NCI-H526 (cell line): ENCODE measurements around the gene NELL2.
A peak's percentile ranks its signal among the peaks of the same experiment; 100 is the strongest.
"Not testable (repeated sequence)": the region's sequence is repeated elsewhere in the genome, so short reads cannot be mapped to it uniquely, and the experiment has no call there.

Experiments used
- DNase-seq, 2 experiments: peaks; one replicate each; lab custom pipeline; 2025; lab: John Stamatoyannopoulos, UW

Gene NELL2

GRCh38 chr12:44694017-44694416, 182.1 kb downstream of the NELL2 start:
- no peak for DNase-seq

- DNase-seq, result no peak
These were observed 186.5 kb downstream of the NELL2 start for GRCh38 chr12:44689587-44689986.

- not testable (repeated sequence) for DNase-seq
These were observed 189.2 kb downstream of the NELL2 start for GRCh38 chr12:44686821-44687432.

GRCh38 chr12:44677724-44678123, 198.4 kb downstream of the NELL2 start:
- no peak for DNase-seq

- DNase-seq, result peak in 1 of 2 experiments; percentile 11
These were observed 201.2 kb downstream of the NELL2 start for GRCh38 chr12:44674875-44675274.

- DNase-seq, result no peak
These were observed 202.3 kb downstream of the NELL2 start for GRCh38 chr12:44673811-44674210.

- no peak for DNase-seq
These were observed 204.1 kb downstream of the NELL2 start for GRCh38 chr12:44672042-44672441.

- no peak for DNase-seq
These were observed 207.7 kb downstream of the NELL2 start for GRCh38 chr12:44668443-44668842.

- DNase-seq, result no peak
These were observed 208.7 kb downstream of the NELL2 start for GRCh38 chr12:44667461-44667860.

GRCh38 chr12:44663291-44663690, 212.8 kb downstream of the NELL2 start:
- DNase-seq, result no peak

GRCh38 chr12:44655846-44656245, 220.3 kb downstream of the NELL2 start:
- DNase-seq, result no peak

GRCh38 chr12:44654646-44655639, 221.2 kb downstream of the NELL2 start:
- peak; percentile 43 to 66 for DNase-seq

- DNase-seq, result no peak
These were observed 222.1 kb downstream of the NELL2 start for GRCh38 chr12:44653861-44654527.

GRCh38 chr12:44649693-44650092, 226.4 kb downstream of the NELL2 start:
- no peak for DNase-seq

- DNase-seq, result no peak
These were observed 228.0 kb downstream of the NELL2 start for GRCh38 chr12:44647917-44648690.

GRCh38 chr12:44640427-44641190, 235.5 kb downstream of the NELL2 start:
- DNase-seq, result no peak

GRCh38 chr12:44637875-44638274, 238.2 kb downstream of the NELL2 start:
- DNase-seq, result no peak

- DNase-seq, result no peak
These were observed 247.9 kb downstream of the NELL2 start for GRCh38 chr12:44628180-44628579.

GRCh38 chr12:44627387-44628166, 248.5 kb downstream of the NELL2 start:
- DNase-seq, result no peak

GRCh38 chr12:44626883-44627282, 249.2 kb downstream of the NELL2 start:
- DNase-seq, result peak in 1 of 2 experiments; percentile 19
